Measurements from ENCODE around the gene TAF1A.

The TAF1A gene

DNA sequence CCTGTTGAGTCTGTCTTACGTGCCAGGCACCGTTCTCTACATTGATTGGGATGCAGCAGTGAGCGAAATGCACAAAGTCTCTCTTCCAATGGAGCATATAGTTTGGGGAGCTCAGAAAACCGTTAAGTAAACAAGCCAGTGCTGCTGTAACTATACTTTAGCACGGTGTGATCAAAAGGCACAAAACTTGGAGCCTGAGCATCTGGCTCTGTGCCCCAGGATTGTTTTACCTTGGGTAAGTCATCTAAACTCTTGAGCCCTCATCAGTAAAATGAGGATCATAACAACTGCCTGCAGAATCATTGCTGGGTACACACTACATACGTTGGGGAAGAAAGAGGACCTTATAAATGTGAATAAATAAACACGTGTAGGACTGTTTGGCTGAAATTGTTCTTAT lies 43.6 kb downstream of the TAF1A start:
- CTCF ChIA-PET: interaction anchor here (0.9 kb wide), 1 partner anchor 81 kb away, joined by 4 read pairs; no protein-coding TSS in a partner anchor
- DNase-seq (ENCODE audit: low spot score): no peak
- POLR2A ChIA-PET (ENCODE audit: low non-redundant PET): no interaction called here
- no peak overlapping the region for H3K27ac ChIP-seq
- TF ChIP-seq, protein P1, sequence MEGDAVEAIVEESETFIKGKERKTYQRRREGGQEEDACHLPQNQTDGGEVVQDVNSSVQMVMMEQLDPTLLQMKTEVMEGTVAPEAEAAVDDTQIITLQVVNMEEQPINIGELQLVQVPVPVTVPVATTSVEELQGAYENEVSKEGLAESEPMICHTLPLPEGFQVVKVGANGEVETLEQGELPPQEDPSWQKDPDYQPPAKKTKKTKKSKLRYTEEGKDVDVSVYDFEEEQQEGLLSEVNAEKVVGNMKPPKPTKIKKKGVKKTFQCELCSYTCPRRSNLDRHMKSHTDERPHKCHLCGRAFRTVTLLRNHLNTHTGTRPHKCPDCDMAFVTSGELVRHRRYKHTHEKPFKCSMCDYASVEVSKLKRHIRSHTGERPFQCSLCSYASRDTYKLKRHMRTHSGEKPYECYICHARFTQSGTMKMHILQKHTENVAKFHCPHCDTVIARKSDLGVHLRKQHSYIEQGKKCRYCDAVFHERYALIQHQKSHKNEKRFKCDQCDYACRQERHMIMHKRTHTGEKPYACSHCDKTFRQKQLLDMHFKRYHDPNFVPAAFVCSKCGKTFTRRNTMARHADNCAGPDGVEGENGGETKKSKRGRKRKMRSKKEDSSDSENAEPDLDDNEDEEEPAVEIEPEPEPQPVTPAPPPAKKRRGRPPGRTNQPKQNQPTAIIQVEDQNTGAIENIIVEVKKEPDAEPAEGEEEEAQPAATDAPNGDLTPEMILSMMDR (conservative IDR thresholded peaks at IDR 0.05; ENCODE audit: low read depth): no peak

DNA sequence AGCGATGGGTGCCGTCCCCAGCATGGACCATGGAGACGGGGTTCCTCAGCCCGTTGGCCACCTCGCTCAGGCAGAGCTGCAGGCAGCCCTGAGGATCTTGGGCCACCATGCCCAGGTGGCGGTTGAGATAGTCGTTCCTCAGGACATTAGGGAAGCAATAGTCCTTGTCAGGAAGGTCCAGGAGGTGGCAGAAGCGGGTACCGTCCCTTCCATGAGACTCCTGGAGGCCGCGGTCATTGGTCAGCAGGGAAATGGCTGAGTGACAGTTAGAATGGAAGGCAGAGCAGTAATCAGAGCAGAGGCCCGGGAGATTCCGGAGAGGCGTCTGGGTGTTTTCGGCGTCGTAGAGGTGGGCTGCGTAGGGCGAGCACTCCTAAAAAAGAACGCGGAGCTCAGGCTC lies 45.9 kb downstream of the TAF1A start:
- DNase-seq (ENCODE audit: low spot score): no peak
- CTCF ChIA-PET: no interaction called here
- TF ChIP-seq, protein P1 (conservative IDR thresholded peaks at IDR 0.05; ENCODE audit: low read depth): no peak
- POLR2A ChIA-PET (ENCODE audit: low non-redundant PET): no interaction called here
- no peak overlapping the region for H3K27ac ChIP-seq

- no peak for DNase-seq (ENCODE audit: low spot score)
- ChIA-PET POLR2A (ENCODE audit: low non-redundant PET) (no interaction called here), CTCF (interaction anchor here (0.7 kb wide), 1 partner anchor 68 kb away, joined by 3 read pairs; no protein-coding TSS in a partner anchor)
- H3K27ac ChIP-seq: no peak overlapping the region
- TF ChIP-seq, protein P1 (conservative IDR thresholded peaks at IDR 0.05; ENCODE audit: low read depth): no peak
Measured at GRCh38 chr1:222540598-222540995, 49.1 kb downstream of the TAF1A start.

DNA sequence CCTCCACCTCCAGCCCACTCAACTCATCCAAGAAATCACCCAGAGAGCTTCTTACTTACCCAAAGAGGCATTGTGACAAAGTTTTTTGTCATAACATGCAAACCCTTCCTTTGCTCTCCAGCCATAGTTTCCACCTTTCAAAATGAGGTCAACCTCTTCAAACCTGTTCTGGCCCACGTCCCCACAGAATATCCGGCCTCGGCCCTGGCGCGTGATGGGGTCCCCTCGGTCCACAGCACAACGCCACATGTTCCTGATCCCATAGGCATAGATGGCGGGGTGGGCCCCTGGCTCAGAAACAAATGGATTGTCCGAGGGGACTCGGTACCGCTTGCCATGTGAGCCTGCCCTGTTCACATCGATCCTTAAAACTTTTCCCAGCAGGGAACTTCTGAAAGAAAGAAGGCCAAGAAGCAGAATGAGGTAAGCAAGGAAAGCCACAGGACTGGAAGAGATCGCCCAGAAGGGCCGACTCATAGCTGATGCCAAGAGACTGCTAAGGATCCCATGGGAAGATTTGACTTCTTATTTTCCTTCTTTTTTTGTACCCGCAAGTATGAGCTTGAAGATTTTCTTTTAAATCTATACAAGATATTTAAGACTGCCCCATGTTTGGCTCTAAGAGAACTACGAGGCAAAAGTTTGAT lies 49.7 kb downstream of the TAF1A start:
- H3K27ac ChIP-seq: no peak overlapping the region
- no peak for DNase-seq (ENCODE audit: low spot score)
- CTCF ChIA-PET: no interaction called here
- POLR2A ChIA-PET (ENCODE audit: low non-redundant PET): no interaction called here
- TF ChIP-seq, protein P1 (conservative IDR thresholded peaks at IDR 0.05; ENCODE audit: low read depth): no peak

DNA sequence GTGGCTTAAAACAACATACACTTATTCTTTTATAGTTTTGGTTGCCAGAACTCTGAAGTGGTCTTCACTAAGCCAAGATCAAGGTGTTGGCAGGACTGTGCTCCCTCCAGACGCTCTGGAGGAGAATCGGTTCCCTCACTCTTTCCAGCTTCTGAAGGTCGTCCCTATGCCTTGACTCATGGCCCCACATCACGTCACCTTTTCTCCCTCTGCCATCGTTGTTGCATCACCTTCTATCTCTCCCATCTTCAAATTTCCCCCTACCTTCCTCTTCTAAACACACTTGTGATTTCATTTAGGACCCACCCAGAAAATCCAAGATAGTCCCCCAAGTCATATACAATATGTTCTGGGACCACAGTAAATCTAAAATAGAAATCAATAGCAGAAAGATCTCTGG lies 54.3 kb downstream of the TAF1A start:
- ChIA-PET POLR2A (ENCODE audit: low non-redundant PET) (no interaction called here), CTCF (interaction anchor here (0.7 kb wide), 1 partner anchor 1631 kb away, joined by 6 read pairs; no protein-coding TSS in a partner anchor)
- DNase-seq (ENCODE audit: low spot score): no peak
- TF ChIP-seq, protein P1 (conservative IDR thresholded peaks at IDR 0.05; ENCODE audit: low read depth): no peak
- H3K27ac ChIP-seq: no peak overlapping the region

DNA sequence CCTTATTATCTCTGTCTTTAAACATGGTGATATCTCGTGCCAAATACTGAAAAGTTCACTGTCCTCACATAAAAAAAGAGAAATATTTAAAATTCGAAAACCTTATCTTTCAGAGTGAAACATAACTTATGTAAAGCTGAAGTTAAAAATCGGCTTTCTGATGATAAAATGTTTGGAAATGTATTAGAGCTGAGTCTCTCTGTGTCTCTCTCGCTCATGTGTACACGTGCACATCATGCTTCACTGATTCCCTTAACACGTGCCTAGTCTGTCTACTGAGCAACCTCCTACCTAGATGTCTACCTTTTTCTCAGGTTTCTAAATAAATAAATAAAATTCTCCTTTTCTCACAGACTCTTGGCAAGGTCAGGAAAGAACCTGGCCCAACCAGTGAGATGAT lies 58.9 kb downstream of the TAF1A start:
- DNase-seq (ENCODE audit: low spot score): no peak
- TF ChIP-seq, protein P1 (conservative IDR thresholded peaks at IDR 0.05; ENCODE audit: low read depth): no peak
- POLR2A ChIA-PET (ENCODE audit: low non-redundant PET): no interaction called here
- CTCF ChIA-PET: no interaction called here
- no peak overlapping the region for H3K27ac ChIP-seq

Measured in RWPE1 (cell line).